Measurements from ENCODE around the gene CDK14. TPM values are rescaled to one million over a fixed set of nuclear protein-coding genes. Genes with fewer than 3 reads are reported as not detected.

The CDK14 gene
- total and polyA plus RNA-seq, 2 of the 8 experiments (the other 6 are each of a cell fraction or from before 2014, with no cell fraction given), result 5.5 to 47.3 TPM

GRCh38 chr7:90688810-90689209 is 92.7 kb downstream of the CDK14 start:
- 41% methylated on average over 1 of the region's 1 CpG; no CpG with 5 or more reads in 1 of the 2 experiments for WGBS, 2 experiments (ENCODE audit: extremely low coverage in 1 of 2, insufficient coverage in 1 of 2, insufficient read length in 1 of 2, insufficient replicate concordance in 2 of 2, low coverage in 1 of 2, low lambda C conversion rate in 2 of 2, missing lambda C conversion rate in 1 of 2)
- no peak for DNase-seq (ENCODE audit: low read depth in 1 of 2, low spot score in 2 of 2)
- Histone ChIP-seq H3K9me3 (ENCODE audit: insufficient read depth in 2 of 2, low read depth in 1 of 2, low read length in 1 of 2) (no peaks in the 10 kb centered on the region), H2AK5ac (ENCODE audit: low read depth, low read length) (no peak overlapping the region), H3K23me2 (ENCODE audit: low read depth, low read length) (no peaks in the 10 kb centered on the region; the same call in 1 of the 2 replicates), H2BK12ac (ENCODE audit: low read depth, low read length) (no peak overlapping the region), H3K56ac (replicated peaks; ENCODE audit: insufficient read length, low read depth, low read length) (no peak overlapping the region), H2BK15ac (ENCODE audit: low read length) (no peak overlapping the region), H4K20me1 (replicated peaks in 1 of 2; ENCODE audit: control insufficient read depth in 1 of 2, insufficient read depth in 2 of 2, low read length in 2 of 2) (no peaks in the 10 kb centered on the region), H3K79me1 (ENCODE audit: low read depth, low read length) (no peaks in the 10 kb centered on the region), H3K79me2 (ENCODE audit: control insufficient read depth in 1 of 2, insufficient read depth in 2 of 2, low read length in 2 of 2) (no peaks in the 10 kb centered on the region), H3K9ac (replicated peaks in 1 of 4; ENCODE audit: extremely low read depth in 1 of 4, low read depth in 3 of 4, low read length in 3 of 4) (no peak overlapping the region), H3K27me3 (replicated peaks in 1 of 4; ENCODE audit: control insufficient read depth in 3 of 4, extremely low read depth in 1 of 4, insufficient read depth in 3 of 4, low read length in 3 of 4) (peaks cover 0 to 1% (median 0%) of the 10 kb centered on the region in 4 experiments; a peak in 1 of 7 replicates), H3K14ac (ENCODE audit: insufficient read length) (no peak overlapping the region), H3K36me3 (ENCODE audit: control insufficient read depth in 2 of 4, insufficient read depth in 4 of 4, low read length in 3 of 4) (no peaks in the 10 kb centered on the region), H3K4me2 (ENCODE audit: insufficient read depth in 1 of 2, low read depth in 2 of 2, low read length in 2 of 2) (no peak overlapping the region), H3K18ac (ENCODE audit: extremely low read depth, low read length) (no peak overlapping the region), H3K4me3 (ENCODE audit: extremely low read depth in 1 of 4, insufficient read depth in 2 of 4, low read depth in 3 of 4, low read length in 4 of 4) (no peak overlapping the region), H2BK5ac (ENCODE audit: low read depth, low read length) (no peak overlapping the region), H4K8ac (ENCODE audit: extremely low read depth, insufficient read depth, low read length) (no peak overlapping the region), H3K23ac (ENCODE audit: insufficient read length) (no peak overlapping the region), H2BK120ac (replicated peaks; ENCODE audit: low read depth, low read length) (no peak overlapping the region), H4K91ac (replicated peaks; ENCODE audit: insufficient read length, low read length) (no peak overlapping the region), H3K27ac (ENCODE audit: low read depth, low read length) (no peak overlapping the region), H4K5ac (ENCODE audit: insufficient read length, low read depth, low read length) (no peak overlapping the region), H2BK20ac (ENCODE audit: low read length) (no peak overlapping the region), H2AFZ (ENCODE audit: low read length) (no peak overlapping the region), H3K4me1 (replicated peaks in 1 of 4; ENCODE audit: control insufficient read depth in 3 of 4, insufficient read depth in 4 of 4, low read length in 3 of 4) (peaks cover 0 to 3% (median under 1%) of the 10 kb centered on the region in 4 experiments; a peak in 4 of 7 replicates), H3K4ac (replicated peaks; ENCODE audit: insufficient read length, low read depth, low read length) (no peak overlapping the region)
- ChIA-PET POLR2A (ENCODE audit: partially characterized antibody) (no interaction called here), CTCF (ENCODE audit: partially characterized antibody) (interaction anchor here (0.6 to 1.3 kb wide), 6 partner anchors 10 to 473 kb away, joined by 3 to 8 read pairs (median 3); no protein-coding TSS in a partner anchor)
- no peak for FAIRE-seq
- TF ChIP-seq POU5F1 (IDR thresholded peaks at IDR 0.05; ENCODE audit: low read depth, low read length) (no peak), SIRT6 (IDR thresholded peaks at IDR 0.05; ENCODE audit: low read length) (no peak), BCL11A (IDR thresholded peaks at IDR 0.05; ENCODE audit: low read depth in 2 of 2, low read length in 2 of 2) (no peak), KDM5A (IDR thresholded peaks at IDR 0.05; ENCODE audit: low read length) (no peak), CBX8 (IDR thresholded peaks at IDR 0.05; ENCODE audit: borderline replicate concordance, low read depth, low read length) (no peak)
